Stomach (tissue), 4 donors: ENCODE results near the gene XRCC4.

Experiments used
- POLR2A ChIP-seq, 4 donors: fragments of 450-650 bp; IDR thresholded peaks; one replicate each; pipeline ENCODE4 v1.6.1; 2016; ENCODE audit warnings: antibody characterized with exemption in 4 of 4, control low read depth in 2 of 4, mild to moderate bottlenecking in 1 of 4, moderate library complexity in 1 of 4
- POLR2AphosphoS5 ChIP-seq, 3 donors: sonication (generic); formaldehyde crosslinking; IDR thresholded peaks; one replicate each; pipeline ENCODE4 v1.6.1; 2016; ENCODE audit warnings: antibody characterized with exemption in 3 of 3

GRCh38 chr5:83125560-83125959 is 48.2 kb downstream of the XRCC4 start:
- TF ChIP-seq POLR2AphosphoS5 (IDR thresholded peaks at IDR 0.05) (no peak), POLR2A (IDR thresholded peaks at IDR 0.05) (no peak)
